Neural cell (in vitro differentiated cells): ENCODE data around the gene HOXC10.

Experiments used
- EP300 ChIP-seq: fragments of 450-650 bp; conservative IDR thresholded peaks from 2 replicates; pipeline ENCODE4 v1.6.1; 2014; ENCODE audit warnings: antibody characterized with exemption, mild to moderate bottlenecking, moderate library complexity; ENCODE audit not compliant: poor library complexity, severe bottlenecking
- POLR2AphosphoS5 ChIP-seq: IDR thresholded peaks from 2 replicates; pipeline ENCODE4 v1.6.1; 2012
- RAD21 ChIP-seq: fragments of 450-650 bp; conservative IDR thresholded peaks from 2 replicates; pipeline ENCODE4 v1.6.1; 2014; ENCODE audit warnings: antibody characterized with exemption, mild to moderate bottlenecking, moderate library complexity
- TAF1 ChIP-seq: IDR thresholded peaks from 2 replicates; pipeline ENCODE4 v1.6.1; 2012; ENCODE audit warnings: low read depth
- TF ChIP-seq, protein P1 (sequence below): fragments of 450-650 bp; IDR thresholded peaks from 2 replicates; pipeline ENCODE4 v1.5.1; 2014; ENCODE audit warnings: antibody characterized with exemption, mild to moderate bottlenecking, moderate library complexity; ENCODE audit not compliant: poor library complexity, severe bottlenecking

DNA sequence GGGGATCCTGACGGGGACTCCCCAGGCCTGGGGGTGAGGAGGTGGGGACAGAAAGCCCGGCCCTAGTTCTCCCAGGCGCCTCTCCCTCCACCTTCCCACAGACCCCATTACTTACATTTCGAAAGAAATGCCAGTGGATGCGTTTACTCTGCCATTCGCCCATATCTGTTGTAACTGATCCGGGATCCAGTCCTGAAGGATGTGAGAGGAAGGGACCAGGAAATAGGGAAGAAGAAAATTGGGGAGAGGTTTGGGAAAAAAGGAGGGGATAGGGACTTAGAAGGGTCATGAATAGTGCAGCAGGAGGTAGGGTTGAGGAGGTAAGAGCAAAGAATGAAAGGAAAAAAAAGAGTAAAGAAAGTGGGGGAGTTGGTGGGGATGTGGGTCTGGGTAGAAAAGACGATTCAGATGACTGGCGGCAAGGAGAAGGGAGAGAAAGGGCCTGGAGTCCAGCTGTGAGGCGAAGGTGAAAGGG, 29.1 kb upstream of the HOXC10 start:
- no peak for TF ChIP-seq EP300
- TF ChIP-seq, protein P1, sequence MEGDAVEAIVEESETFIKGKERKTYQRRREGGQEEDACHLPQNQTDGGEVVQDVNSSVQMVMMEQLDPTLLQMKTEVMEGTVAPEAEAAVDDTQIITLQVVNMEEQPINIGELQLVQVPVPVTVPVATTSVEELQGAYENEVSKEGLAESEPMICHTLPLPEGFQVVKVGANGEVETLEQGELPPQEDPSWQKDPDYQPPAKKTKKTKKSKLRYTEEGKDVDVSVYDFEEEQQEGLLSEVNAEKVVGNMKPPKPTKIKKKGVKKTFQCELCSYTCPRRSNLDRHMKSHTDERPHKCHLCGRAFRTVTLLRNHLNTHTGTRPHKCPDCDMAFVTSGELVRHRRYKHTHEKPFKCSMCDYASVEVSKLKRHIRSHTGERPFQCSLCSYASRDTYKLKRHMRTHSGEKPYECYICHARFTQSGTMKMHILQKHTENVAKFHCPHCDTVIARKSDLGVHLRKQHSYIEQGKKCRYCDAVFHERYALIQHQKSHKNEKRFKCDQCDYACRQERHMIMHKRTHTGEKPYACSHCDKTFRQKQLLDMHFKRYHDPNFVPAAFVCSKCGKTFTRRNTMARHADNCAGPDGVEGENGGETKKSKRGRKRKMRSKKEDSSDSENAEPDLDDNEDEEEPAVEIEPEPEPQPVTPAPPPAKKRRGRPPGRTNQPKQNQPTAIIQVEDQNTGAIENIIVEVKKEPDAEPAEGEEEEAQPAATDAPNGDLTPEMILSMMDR: no peak
- no peak for TF ChIP-seq TAF1
- TF ChIP-seq RAD21: no peak
- no peak for TF ChIP-seq POLR2AphosphoS5
